ENCODE results near the gene CYTH3.

The CYTH3 gene

GRCh38 chr7:6142871-6143380 lies 129.5 kb downstream of the CYTH3 start:
- DNase-seq: no peak

DNA sequence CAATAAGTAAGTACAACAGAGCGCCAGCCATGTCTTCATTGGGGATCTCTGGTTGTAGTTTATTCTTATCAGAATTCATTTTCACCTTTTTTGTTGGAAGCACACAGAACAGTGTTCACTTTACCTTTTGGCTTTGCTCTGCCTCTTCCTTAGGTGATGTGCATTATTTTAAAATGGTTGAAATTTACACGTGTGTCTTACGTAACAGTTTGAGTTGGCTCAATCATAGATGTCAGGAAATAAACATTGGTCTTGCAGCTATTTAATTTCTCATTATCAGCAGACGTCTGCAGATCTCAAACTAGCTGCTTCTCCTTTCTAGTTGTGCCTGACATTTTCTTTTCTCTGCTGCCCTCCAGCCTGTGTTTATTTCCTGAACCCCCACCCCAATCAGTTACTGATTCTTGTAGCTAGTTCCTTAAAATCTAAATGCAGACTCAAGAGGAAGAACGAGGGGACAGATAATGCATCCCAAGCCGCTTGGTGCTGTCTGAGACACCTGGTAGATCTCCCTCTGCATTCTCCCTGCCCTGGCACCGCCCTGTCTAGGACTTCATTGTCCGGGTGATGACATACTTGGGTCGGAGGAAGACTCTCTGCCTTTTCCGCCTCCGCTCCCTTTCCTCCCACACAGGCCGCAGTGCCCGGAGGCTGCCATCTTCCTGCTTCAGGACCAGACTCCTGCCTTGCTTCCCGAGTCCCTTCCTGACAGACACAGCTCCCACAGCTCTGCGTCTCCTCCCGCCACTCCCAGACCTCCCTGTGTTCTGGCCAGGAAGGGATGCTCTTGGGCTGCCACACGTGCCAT lies 133.0 kb downstream of the CYTH3 start:
- DNase-seq: no peak

- no peak for DNase-seq
These were observed 135.9 kb downstream of the CYTH3 start for GRCh38 chr7:6136475-6136874.

- no peak for DNase-seq
These were observed 139.2 kb downstream of the CYTH3 start for GRCh38 chr7:6133249-6133648.

- DNase-seq: no peak
These were observed 142.3 kb downstream of the CYTH3 start for GRCh38 chr7:6130007-6130587.

GRCh38 chr7:6128205-6128604 lies 144.2 kb downstream of the CYTH3 start:
- DNase-seq: no peak

- DNase-seq: no peak
These were observed 145.3 kb downstream of the CYTH3 start for GRCh38 chr7:6127110-6127490.

- DNase-seq: no peak
These were observed 148.6 kb downstream of the CYTH3 start for GRCh38 chr7:6123843-6124242.

DNA sequence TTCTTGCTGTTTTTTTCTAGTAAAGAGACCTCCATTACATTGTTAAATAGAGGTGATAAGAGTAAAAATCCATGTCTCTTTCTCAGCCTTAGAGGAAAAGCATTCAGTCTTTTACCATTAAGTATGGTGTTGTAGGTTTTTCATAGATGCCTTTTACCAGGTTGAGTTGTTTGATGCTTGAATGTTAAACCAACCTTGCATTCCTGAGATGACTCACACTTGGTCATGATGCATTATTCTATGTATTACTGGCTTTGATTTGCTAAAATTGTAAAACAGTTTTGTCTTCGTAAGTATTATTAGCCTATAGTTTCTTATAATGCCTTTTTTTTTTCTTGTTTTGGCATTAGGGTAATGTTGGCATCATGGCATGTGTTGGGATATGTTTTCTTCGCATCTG lies 151.3 kb downstream of the CYTH3 start:
- DNase-seq: no peak

DNA sequence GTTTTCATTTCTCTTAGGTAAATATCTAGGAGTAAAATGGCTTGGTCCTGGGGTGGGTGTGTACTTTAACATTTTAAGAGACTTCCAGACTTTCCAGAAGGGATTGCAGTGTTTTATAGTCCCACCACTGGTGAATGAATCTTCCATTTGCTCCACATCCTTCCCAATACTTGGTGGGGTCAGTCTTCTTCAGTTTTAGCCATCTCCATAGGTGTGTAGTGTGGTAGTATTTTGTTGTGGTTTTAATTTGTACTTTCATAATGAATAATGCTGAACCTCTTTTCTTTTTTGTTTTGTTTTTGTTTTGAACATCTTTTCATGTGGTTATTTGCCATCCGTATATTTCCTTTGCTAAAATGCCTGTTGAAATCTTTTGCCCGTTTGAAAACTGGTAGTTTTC lies 154.9 kb downstream of the CYTH3 start:
- no peak for DNase-seq

GRCh38 chr7:6116211-6116610 lies 156.2 kb downstream of the CYTH3 start:
- DNase-seq: no peak

All from CD4-positive, alpha-beta T cell treated with Interleukin-15 for 1 hour (primary cell).